ENCODE results near the gene LMF1.
"Not testable (repeated sequence)": the region's sequence is repeated elsewhere in the genome, so short reads cannot be mapped to it uniquely, and the experiment has no call there.

LMF1 gene

GRCh38 chr16:842061-842476 lies 128.7 kb downstream of the LMF1 start:
- DNase-seq, result no peak

- DNase-seq, result no peak
These were observed 129.2 kb downstream of the LMF1 start for GRCh38 chr16:841455-842060.

- DNase-seq, result no peak
These were observed 130.0 kb downstream of the LMF1 start for GRCh38 chr16:840561-841454.

- no peak for DNase-seq
These were observed 131.0 kb downstream of the LMF1 start for GRCh38 chr16:839643-840408.

- DNase-seq, result no peak
These were observed 132.0 kb downstream of the LMF1 start for GRCh38 chr16:838741-839140.

GRCh38 chr16:836822-837221 lies 134.0 kb downstream of the LMF1 start:
- DNase-seq, result not testable (repeated sequence)

GRCh38 chr16:836221-836620 lies 134.6 kb downstream of the LMF1 start:
- no peak for DNase-seq

DNA sequence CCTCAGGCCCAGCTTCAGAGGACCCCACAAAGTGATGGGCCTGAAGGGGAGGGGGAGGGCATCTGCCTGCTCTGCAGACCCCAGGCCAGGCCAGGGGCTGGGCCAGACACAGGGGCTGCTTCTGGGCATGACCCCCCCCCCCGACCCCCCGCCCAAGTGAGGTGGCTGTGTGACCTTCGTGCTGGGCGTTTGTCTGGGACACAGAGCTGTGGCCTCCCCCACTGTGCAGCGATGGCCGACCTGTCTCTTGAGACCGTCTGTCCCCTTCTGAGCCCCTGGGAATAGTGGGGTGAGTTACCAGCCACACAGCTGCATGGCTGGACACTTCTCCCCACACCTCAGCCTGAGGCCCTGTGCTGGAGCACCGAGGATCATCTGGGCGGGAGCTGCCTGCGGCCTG lies 135.4 kb downstream of the LMF1 start:
- no peak for DNase-seq

DNA sequence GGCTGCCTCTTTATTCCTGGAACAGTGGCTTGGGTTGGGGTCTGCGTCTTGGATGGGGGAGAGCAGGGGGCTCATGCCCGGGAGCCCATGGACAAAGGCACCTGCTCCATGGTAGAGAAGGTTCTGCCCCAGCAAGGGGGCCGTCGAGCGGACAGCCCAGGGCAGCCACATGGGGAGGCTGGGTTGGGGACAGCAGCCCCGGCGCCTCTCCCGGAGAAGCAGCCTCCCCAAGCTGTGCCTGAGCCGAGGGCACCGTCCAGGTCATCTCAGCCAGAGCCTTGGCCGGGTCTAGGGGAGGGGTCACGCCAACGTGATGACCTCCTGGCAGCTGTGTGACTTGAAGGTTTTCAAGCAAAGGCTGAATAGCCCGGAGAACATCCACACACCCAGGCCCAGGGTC lies 137.4 kb downstream of the LMF1 start:
- no peak for DNase-seq

- no peak for DNase-seq
These were observed 138.0 kb downstream of the LMF1 start for GRCh38 chr16:832652-833336.

- DNase-seq, result no peak
These were observed 139.0 kb downstream of the LMF1 start for GRCh38 chr16:831571-832413.

DNA sequence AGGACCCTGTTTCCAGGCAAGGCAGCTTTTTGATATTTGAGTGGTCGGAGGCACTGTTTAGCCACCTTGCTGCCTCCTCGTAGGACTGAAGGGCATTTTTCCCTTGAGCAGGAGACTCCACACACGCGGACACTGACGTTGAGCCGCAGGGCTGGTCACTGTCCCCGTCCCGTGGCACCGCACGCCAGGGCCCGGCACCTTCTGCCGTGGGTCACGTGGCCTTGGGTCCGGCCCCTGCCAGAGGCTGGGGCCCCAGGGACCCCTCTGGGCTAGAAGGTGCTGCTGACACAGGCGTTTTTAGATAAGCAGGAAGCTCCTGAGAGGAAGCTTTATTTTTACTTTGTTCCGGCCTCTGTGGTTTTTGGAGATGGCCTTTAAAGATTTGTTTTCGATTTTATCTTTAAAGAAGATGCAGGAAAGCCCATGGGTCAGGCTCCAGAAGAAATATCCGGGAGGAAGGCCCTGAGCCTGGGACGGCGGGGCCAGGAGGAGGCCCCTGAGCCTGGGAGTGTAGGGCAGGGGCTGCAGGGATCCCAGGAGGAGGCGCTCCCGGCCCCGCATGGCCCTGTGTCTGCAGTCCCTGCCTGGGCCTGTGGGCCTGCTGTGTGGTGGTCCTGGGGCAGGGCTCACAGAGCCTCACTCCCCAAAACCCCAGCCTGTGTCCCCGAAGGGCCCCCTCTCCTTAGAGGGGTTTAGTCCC lies 139.8 kb downstream of the LMF1 start:
- no peak for DNase-seq

GRCh38 chr16:830107-830870 lies 140.5 kb downstream of the LMF1 start:
- no peak for DNase-seq

GRCh38 chr16:828891-829290 lies 141.9 kb downstream of the LMF1 start:
- no peak for DNase-seq

DNA sequence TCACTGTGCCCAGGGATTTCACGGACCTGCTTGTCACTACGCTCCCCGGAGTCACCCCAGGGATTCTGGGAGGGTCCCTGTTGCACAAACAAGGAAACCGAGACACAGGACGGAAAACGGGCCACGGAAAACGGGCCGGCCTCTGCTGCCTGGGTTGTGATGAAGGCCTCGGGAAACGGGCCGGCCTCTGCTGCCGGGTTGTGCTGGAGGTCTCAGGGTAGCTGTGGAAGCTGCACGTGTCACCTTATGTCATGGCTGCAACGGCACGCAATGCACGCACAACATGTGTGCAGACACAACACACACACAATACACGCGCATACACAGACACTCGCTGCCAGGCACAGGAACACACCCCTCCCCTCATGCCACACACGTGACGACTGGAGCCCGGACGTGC lies 143.3 kb downstream of the LMF1 start:
- DNase-seq, result no peak

DNA sequence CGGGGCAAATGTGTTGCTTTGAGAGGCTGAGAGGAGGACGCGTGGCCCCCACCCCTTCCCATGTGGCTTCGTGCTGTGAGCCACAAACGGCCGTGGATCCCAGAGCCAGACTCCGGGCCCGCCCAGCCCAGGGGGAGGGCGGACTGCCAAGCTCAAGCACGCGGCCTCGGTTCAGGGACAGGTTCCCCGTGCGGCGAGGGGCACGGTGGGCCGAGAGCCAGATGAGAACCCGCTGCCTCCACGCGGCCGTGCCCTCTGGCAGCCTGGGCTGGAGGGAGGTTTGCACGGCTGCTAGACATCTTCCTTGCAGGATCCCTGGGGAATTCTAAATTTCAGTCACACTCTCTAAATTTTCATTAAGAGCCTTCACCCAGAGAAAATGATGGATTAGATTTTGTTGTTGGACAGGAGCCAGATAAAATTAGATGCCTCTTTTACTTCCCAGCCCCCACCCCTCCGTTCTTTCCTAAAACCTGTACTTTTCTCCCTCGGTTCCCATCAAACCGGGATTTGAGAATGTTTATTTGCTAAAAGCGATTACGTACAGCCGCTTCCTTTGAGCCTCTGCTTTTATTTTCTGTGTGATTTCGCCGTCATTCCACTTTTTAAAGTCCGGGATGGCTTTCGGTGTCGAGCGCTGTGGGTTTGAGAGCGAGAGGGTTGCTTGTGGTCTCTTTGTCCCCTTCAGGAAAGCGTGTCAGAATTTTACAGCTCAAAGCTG lies 145.3 kb downstream of the LMF1 start:
- DNase-seq, result peak; percentile 81

- no peak for DNase-seq
These were observed 146.2 kb downstream of the LMF1 start for GRCh38 chr16:824601-825000.

GRCh38 chr16:824194-824593 lies 146.6 kb downstream of the LMF1 start:
- DNase-seq, result no peak

DNA sequence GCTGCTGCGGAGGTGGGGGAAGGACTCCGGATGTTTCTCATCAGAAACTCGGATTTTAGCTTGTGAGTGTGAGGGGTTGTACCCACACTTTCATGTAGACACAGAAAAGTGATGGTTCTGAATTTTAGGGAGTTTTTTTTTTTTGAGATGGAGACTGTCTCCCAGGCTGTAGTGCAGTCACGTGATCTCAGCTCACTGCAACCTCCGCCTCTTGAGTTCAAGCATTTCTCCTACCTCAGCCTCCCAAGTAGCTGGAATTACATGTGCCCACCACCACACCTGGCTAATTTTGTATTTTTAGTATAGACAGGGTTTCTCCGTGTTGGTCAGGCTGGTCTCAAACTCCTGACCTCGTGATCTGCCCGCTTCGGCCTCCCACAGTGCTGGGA lies 147.9 kb downstream of the LMF1 start:
- no peak for DNase-seq

Measured in right forelimb (tissue), 1 donor.